SK-N-SH (cell line): ENCODE results near the gene VSIG10L.

Source experiments
- CHD2 ChIP-seq: fragments of 150-350 bp; IDR thresholded peaks from 2 replicates; pipeline ENCODE4 v1.6.1; 2018; ENCODE audit warnings: low read length; ENCODE audit not compliant: partially characterized antibody
- CTCF ChIP-seq: fragments of 200-600 bp; sonication (generic); IDR thresholded peaks from 2 replicates; pipeline ENCODE4 v1.6.1; 2017; ENCODE audit warnings: antibody characterized with exemption, mild to moderate bottlenecking, moderate library complexity
- EP300 ChIP-seq, 2 experiments: IDR thresholded peaks; 2 replicates each; pipeline versions ENCODE4 v1.4.0 to v1.6.1; 2012; ENCODE audit warnings: borderline replicate concordance in 1 of 2, low read depth in 1 of 2, low read length in 1 of 2
- EZH2phosphoT487 ChIP-seq: fragments of 200-600 bp; sonication (generic); IDR thresholded peaks from 2 replicates; pipeline ENCODE4 v1.6.1; 2017; ENCODE audit warnings: low read depth, mixed run types, mild to moderate bottlenecking, antibody characterized with exemption, moderate library complexity, borderline replicate concordance
- GATA2 ChIP-seq: sonication (generic); formaldehyde crosslinking; IDR thresholded peaks from 2 replicates; pipeline ENCODE4 v1.5.0; 2020; ENCODE audit warnings: mild to moderate bottlenecking, missing genetic modification reagents
- MXI1 ChIP-seq: IDR thresholded peaks from 2 replicates; pipeline ENCODE4 v1.6.1; 2012; ENCODE audit warnings: mild to moderate bottlenecking, low read depth, low read length, improper control_type of control experiment
- NFIC ChIP-seq: IDR thresholded peaks from 2 replicates; pipeline ENCODE4 v1.4.0; 2012; ENCODE audit warnings: borderline replicate concordance
- POLR2AphosphoS5 ChIP-seq: IDR thresholded peaks from 2 replicates; pipeline ENCODE4 v1.6.1; 2012; ENCODE audit warnings: low read depth, low read length
- RAD21 ChIP-seq: IDR thresholded peaks from 2 replicates; pipeline ENCODE4 v1.6.1; 2012; ENCODE audit warnings: mild to moderate bottlenecking, low read length
- RCOR1 ChIP-seq: fragments of 150-350 bp; IDR thresholded peaks from 2 replicates; pipeline ENCODE4 v1.6.1; 2017; ENCODE audit warnings: antibody characterized with exemption, low read length
- REST ChIP-seq: IDR thresholded peaks from 2 replicates; pipeline ENCODE4 v1.6.1; 2012; ENCODE audit warnings: mild to moderate bottlenecking, low read depth, low read length, moderate library complexity
- YY1 ChIP-seq: IDR thresholded peaks from 2 replicates; pipeline ENCODE4 v1.4.0; 2012; ENCODE audit warnings: low read depth, mild to moderate bottlenecking

GRCh38 chr19:51389143-51389542, 47.2 kb upstream of the VSIG10L start:
- TF ChIP-seq CTCF (no peak), EP300 (IDR thresholded peaks at IDR 0.05; ENCODE audit: borderline replicate concordance in 1 of 2, low read depth in 1 of 2, low read length in 1 of 2) (no peak), YY1 (no peak), NFIC (no peak), RCOR1 (no peak), CHD2 (no peak), REST (no peak), GATA2 (CRISPR knock-in tag) (no peak), POLR2AphosphoS5 (no peak), RAD21 (no peak), MXI1 (no peak), EZH2phosphoT487 (no peak)
